ENCODE measurements around the gene ACAD11.
"Not testable (repeated sequence)": the region's sequence is repeated elsewhere in the genome, so short reads cannot be mapped to it uniquely, and the experiment has no call there.

ACAD11 gene

GRCh38 chr3:132597660-132598059, 61.9 kb downstream of the ACAD11 start:
- no peak for DNase-seq

- no peak for DNase-seq
Measured at GRCh38 chr3:132596816-132597433, 62.7 kb downstream of the ACAD11 start, which contains the start of gene ACKR4. ACKR4 (plus strand) TSS chr3:132597270; CDS start chr3:132600398, 3,128 bp downstream.

GRCh38 chr3:132596326-132596725, 63.3 kb downstream of the ACAD11 start:
- DNase-seq = no peak

GRCh38 chr3:132595014-132595413, 64.6 kb downstream of the ACAD11 start:
- no peak for DNase-seq

GRCh38 chr3:132594498-132594897, 65.1 kb downstream of the ACAD11 start:
- DNase-seq = no peak

- no peak for DNase-seq
Measured at GRCh38 chr3:132593947-132594323, 65.7 kb downstream of the ACAD11 start.

- no peak for DNase-seq
Measured at GRCh38 chr3:132593241-132593946, 66.2 kb downstream of the ACAD11 start.

GRCh38 chr3:132592216-132592615, 67.4 kb downstream of the ACAD11 start:
- no peak for DNase-seq

GRCh38 chr3:132587401-132587800, 72.2 kb downstream of the ACAD11 start:
- DNase-seq = no peak

GRCh38 chr3:132573797-132574211, 85.8 kb downstream of the ACAD11 start:
- DNase-seq = no peak

- DNase-seq = no peak
Measured at GRCh38 chr3:132570016-132570415, 89.6 kb downstream of the ACAD11 start.

- DNase-seq = no peak
Measured at GRCh38 chr3:132569580-132569979, 90.0 kb downstream of the ACAD11 start.

GRCh38 chr3:132569153-132569552, 90.5 kb downstream of the ACAD11 start:
- no peak for DNase-seq

GRCh38 chr3:132568422-132568821, 91.2 kb downstream of the ACAD11 start:
- no peak for DNase-seq

- no peak for DNase-seq
Measured at GRCh38 chr3:132564070-132564465, 95.5 kb downstream of the ACAD11 start.

- no peak for DNase-seq
Measured at GRCh38 chr3:132563420-132564069, 96.1 kb downstream of the ACAD11 start.

GRCh38 chr3:132561003-132561402, 98.6 kb downstream of the ACAD11 start:
- DNase-seq = no peak

- no peak for DNase-seq
Measured at GRCh38 chr3:132556508-132557159, 103.0 kb downstream of the ACAD11 start.

- not testable (repeated sequence) for DNase-seq
Measured at GRCh38 chr3:132556036-132556386, 103.6 kb downstream of the ACAD11 start.

GRCh38 chr3:132555306-132556035, 104.1 kb downstream of the ACAD11 start:
- DNase-seq = no peak

- DNase-seq = no peak
Measured at GRCh38 chr3:132554437-132554836, 105.2 kb downstream of the ACAD11 start.

- DNase-seq = no peak
Measured at GRCh38 chr3:132553826-132554225, 105.8 kb downstream of the ACAD11 start.
